ENCODE results near the gene TLL1. TPM values are rescaled to one million over a fixed set of nuclear protein-coding genes. Genes with fewer than 3 reads are reported as not detected.

The TLL1 gene
- total and polyA plus RNA-seq, 7 experiments from 2014 or later: not detected

GRCh38 chr4:166034965-166035364, 161.9 kb downstream of the TLL1 start:
- no peaks in the 10 kb centered on the region for H3K4me1 Mint-ChIP-seq
- POLR2A ChIA-PET: no interaction called here

GRCh38 chr4:166039822-166040221, 166.8 kb downstream of the TLL1 start:
- ChIA-PET CTCF (no interaction called here), POLR2A (no interaction called here)
- H3K27ac ChIP-seq (ENCODE audit: low read depth, low read length): no peak overlapping the region
- H3K9me3 Mint-ChIP-seq: peaks cover 0 to 8% (median 0%) of the 10 kb centered on the region in 11 donors
- ATAC-seq (no peak), DNase-seq (no peak)
- no peaks in the 10 kb centered on the region for H3K4me1 ChIP-seq (ENCODE audit: control insufficient read depth in 2 of 2, insufficient read depth in 2 of 2, low read length in 2 of 2)
- no peaks in the 10 kb centered on the region for H3K36me3 Mint-ChIP-seq
- no peaks in the 10 kb centered on the region for H3K36me3 ChIP-seq (ENCODE audit: control insufficient read depth in 2 of 3, insufficient read depth in 3 of 3, low read length in 3 of 3)
- H3K27ac Mint-ChIP-seq: no peak overlapping the region
- intact Hi-C loops (cut with micrococcal nuclease): no loop called here
- H3K27me3 Mint-ChIP-seq: no peaks in the 10 kb centered on the region
- no peak overlapping the region for H3K4me3 Mint-ChIP-seq
- H3K9me3 ChIP-seq (ENCODE audit: control insufficient read depth in 2 of 3, low read length in 3 of 3): no peaks in the 10 kb centered on the region
- H3K27me3 ChIP-seq (ENCODE audit: control insufficient read depth in 2 of 2, insufficient read depth in 2 of 2, low read length in 2 of 2): no peaks in the 10 kb centered on the region
- no peak overlapping the region for H3K4me3 ChIP-seq (ENCODE audit: low read length)
- no peaks in the 10 kb centered on the region for H3K4me1 Mint-ChIP-seq

More at GRCh38 chr4:166034965-166035364, 161.9 kb downstream of the TLL1 start:
- Mint-ChIP-seq H3K36me3 (no peaks in the 10 kb centered on the region), H3K27ac (no peak overlapping the region), H3K27me3 (no peaks in the 10 kb centered on the region), H3K4me3 (no peak overlapping the region), H3K9me3 (peaks cover 0 to 10% (median 0%) of the 10 kb centered on the region in 11 donors)
- DNase-seq: no peak
- CTCF ChIA-PET: no interaction called here
- intact Hi-C loops (cut with micrococcal nuclease): no loop called here
- no peaks in the 10 kb centered on the region for H3K36me3 ChIP-seq (ENCODE audit: control insufficient read depth in 2 of 3, insufficient read depth in 3 of 3, low read length in 3 of 3)
- H3K4me3 ChIP-seq (ENCODE audit: low read length): no peak overlapping the region
- no peaks in the 10 kb centered on the region for H3K27me3 ChIP-seq (ENCODE audit: control insufficient read depth in 2 of 2, insufficient read depth in 2 of 2, low read length in 2 of 2)
- H3K27ac ChIP-seq (ENCODE audit: low read depth, low read length): no peak overlapping the region
- no peak for ATAC-seq
- no peaks in the 10 kb centered on the region for H3K4me1 ChIP-seq (ENCODE audit: control insufficient read depth in 2 of 2, insufficient read depth in 2 of 2, low read length in 2 of 2)
- H3K9me3 ChIP-seq (ENCODE audit: control insufficient read depth in 2 of 3, low read length in 3 of 3): no peaks in the 10 kb centered on the region

GRCh38 chr4:166042510-166043055, 169.5 kb downstream of the TLL1 start:
- ATAC-seq: no peak
- intact Hi-C loops (cut with micrococcal nuclease): no loop called here
- no peaks in the 10 kb centered on the region for H3K9me3 ChIP-seq (ENCODE audit: control insufficient read depth in 2 of 3, low read length in 3 of 3)
- H3K4me1 ChIP-seq (ENCODE audit: control insufficient read depth in 2 of 2, insufficient read depth in 2 of 2, low read length in 2 of 2): no peaks in the 10 kb centered on the region
- CTCF ChIA-PET: no interaction called here
- H3K4me3 ChIP-seq (ENCODE audit: low read length): no peak overlapping the region
- Mint-ChIP-seq H3K27me3 (no peaks in the 10 kb centered on the region), H3K27ac (no peak overlapping the region), H3K9me3 (peaks cover 0 to 4% (median 0%) of the 10 kb centered on the region in 11 donors), H3K36me3 (no peaks in the 10 kb centered on the region), H3K4me1 (no peaks in the 10 kb centered on the region), H3K4me3 (no peak overlapping the region)
- no peak for DNase-seq
- H3K36me3 ChIP-seq (ENCODE audit: control insufficient read depth in 2 of 3, insufficient read depth in 3 of 3, low read length in 3 of 3): no peaks in the 10 kb centered on the region
- H3K27ac ChIP-seq (ENCODE audit: low read depth, low read length): no peak overlapping the region
- H3K27me3 ChIP-seq (ENCODE audit: control insufficient read depth in 2 of 2, insufficient read depth in 2 of 2, low read length in 2 of 2): no peaks in the 10 kb centered on the region
- POLR2A ChIA-PET: no interaction called here

DNA sequence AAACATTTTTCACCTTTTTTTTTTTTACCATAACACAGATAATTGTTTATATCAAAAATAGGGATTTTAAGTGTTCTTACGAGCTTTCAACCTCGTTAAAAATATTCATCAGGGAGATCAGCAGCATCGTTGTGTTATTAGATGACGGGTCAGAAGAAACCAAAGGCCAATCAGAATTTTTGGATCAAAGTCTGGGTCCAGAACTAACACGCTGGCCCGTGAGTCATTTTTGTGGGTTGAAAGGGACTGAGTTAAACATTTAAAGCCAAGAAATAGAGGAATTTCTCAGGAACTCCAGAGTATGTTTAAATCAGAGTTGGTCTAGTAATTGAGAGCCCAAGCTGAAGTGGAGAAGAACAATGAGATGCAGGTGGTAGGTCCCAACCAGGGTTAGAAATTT, 170.8 kb downstream of the TLL1 start:
- intact Hi-C loops (cut with micrococcal nuclease): no loop called here
- Histone ChIP-seq H3K27ac (ENCODE audit: low read depth, low read length) (no peak overlapping the region), H3K27me3 (ENCODE audit: control insufficient read depth in 2 of 2, insufficient read depth in 2 of 2, low read length in 2 of 2) (no peaks in the 10 kb centered on the region), H3K4me1 (ENCODE audit: control insufficient read depth in 2 of 2, insufficient read depth in 2 of 2, low read length in 2 of 2) (no peaks in the 10 kb centered on the region), H3K9me3 (ENCODE audit: control insufficient read depth in 2 of 3, low read length in 3 of 3) (no peaks in the 10 kb centered on the region), H3K4me3 (ENCODE audit: low read length) (no peak overlapping the region), H3K36me3 (ENCODE audit: control insufficient read depth in 2 of 3, insufficient read depth in 3 of 3, low read length in 3 of 3) (no peaks in the 10 kb centered on the region)
- no peak for DNase-seq
- ChIA-PET POLR2A (no interaction called here), CTCF (no interaction called here)
- Mint-ChIP-seq H3K9me3 (peaks cover 0 to 4% (median 0%) of the 10 kb centered on the region in 11 donors), H3K4me1 (no peaks in the 10 kb centered on the region), H3K4me3 (no peak overlapping the region), H3K27me3 (no peaks in the 10 kb centered on the region), H3K36me3 (no peaks in the 10 kb centered on the region), H3K27ac (no peak overlapping the region)
- ATAC-seq: no peak

GRCh38 chr4:166044871-166045270, 171.8 kb downstream of the TLL1 start:
- H3K9me3 ChIP-seq (ENCODE audit: control insufficient read depth in 2 of 3, low read length in 3 of 3): no peaks in the 10 kb centered on the region
- H3K36me3 ChIP-seq (ENCODE audit: control insufficient read depth in 2 of 3, insufficient read depth in 3 of 3, low read length in 3 of 3): no peaks in the 10 kb centered on the region
- no peak for DNase-seq
- intact Hi-C loops (cut with micrococcal nuclease): no loop called here
- Mint-ChIP-seq H3K27ac (no peak overlapping the region), H3K4me3 (no peak overlapping the region), H3K4me1 (no peaks in the 10 kb centered on the region), H3K36me3 (no peaks in the 10 kb centered on the region), H3K27me3 (no peaks in the 10 kb centered on the region), H3K9me3 (peaks cover 0 to 4% (median 0%) of the 10 kb centered on the region in 11 donors)
- no peak overlapping the region for H3K27ac ChIP-seq (ENCODE audit: low read depth, low read length)
- H3K4me3 ChIP-seq (ENCODE audit: low read length): no peak overlapping the region
- no peak for ATAC-seq
- H3K4me1 ChIP-seq (ENCODE audit: control insufficient read depth in 2 of 2, insufficient read depth in 2 of 2, low read length in 2 of 2): no peaks in the 10 kb centered on the region
- ChIA-PET CTCF (no interaction called here), POLR2A (no interaction called here)
- no peaks in the 10 kb centered on the region for H3K27me3 ChIP-seq (ENCODE audit: control insufficient read depth in 2 of 2, insufficient read depth in 2 of 2, low read length in 2 of 2)

- Histone ChIP-seq H3K4me1 (ENCODE audit: control insufficient read depth in 2 of 2, insufficient read depth in 2 of 2, low read length in 2 of 2) (no peaks in the 10 kb centered on the region), H3K27me3 (ENCODE audit: control insufficient read depth in 2 of 2, insufficient read depth in 2 of 2, low read length in 2 of 2) (no peaks in the 10 kb centered on the region), H3K9me3 (ENCODE audit: control insufficient read depth in 2 of 3, low read length in 3 of 3) (no peaks in the 10 kb centered on the region), H3K4me3 (ENCODE audit: low read length) (no peak overlapping the region), H3K36me3 (ENCODE audit: control insufficient read depth in 2 of 3, insufficient read depth in 3 of 3, low read length in 3 of 3) (no peaks in the 10 kb centered on the region), H3K27ac (ENCODE audit: low read depth, low read length) (no peak overlapping the region)
- CTCF ChIA-PET: no interaction called here
- POLR2A ChIA-PET: no interaction called here
- Mint-ChIP-seq H3K27me3 (no peaks in the 10 kb centered on the region), H3K4me1 (no peaks in the 10 kb centered on the region), H3K4me3 (no peak overlapping the region), H3K36me3 (no peaks in the 10 kb centered on the region), H3K27ac (no peak overlapping the region), H3K9me3 (peaks cover 0 to 4% (median 0%) of the 10 kb centered on the region in 11 donors)
- intact Hi-C loops (cut with micrococcal nuclease): no loop called here
- ATAC-seq: peak; percentile 45
- DNase-seq: no peak
Measured at GRCh38 chr4:166045457-166045856, 172.4 kb downstream of the TLL1 start.

DNA sequence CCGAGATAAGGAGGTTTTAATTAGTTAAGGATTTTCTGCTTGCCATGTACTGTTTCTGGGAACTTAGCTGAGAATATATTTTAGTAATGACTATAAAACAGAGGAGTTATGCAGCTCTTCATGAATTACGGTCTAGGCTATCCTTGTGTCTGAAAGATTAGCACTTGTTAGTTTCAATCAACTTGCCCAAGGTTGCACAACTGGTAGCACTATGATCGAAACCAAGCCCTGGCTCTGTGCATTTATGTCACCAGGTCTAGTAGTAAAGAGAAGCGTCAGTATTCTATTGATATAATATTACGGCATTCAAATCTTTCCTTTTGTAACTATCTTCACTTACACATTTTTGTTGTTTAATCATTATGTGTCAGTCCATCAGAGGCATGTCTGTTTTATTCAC, 176.0 kb downstream of the TLL1 start:
- no peak overlapping the region for H3K4me3 Mint-ChIP-seq

More for the DNA sequence above, 176.0 kb downstream of the TLL1 start:
- H3K27me3 Mint-ChIP-seq: no peaks in the 10 kb centered on the region
- no peaks in the 10 kb centered on the region for H3K9me3 ChIP-seq (ENCODE audit: control insufficient read depth in 2 of 3, low read length in 3 of 3)
- peaks cover 0 to 2% (median 0%) of the 10 kb centered on the region in 11 donors for H3K9me3 Mint-ChIP-seq
- DNase-seq: no peak
- ATAC-seq: no peak
- no peak overlapping the region for H3K27ac Mint-ChIP-seq
- H3K36me3 Mint-ChIP-seq: no peaks in the 10 kb centered on the region
- POLR2A ChIA-PET: no interaction called here
- H3K4me1 Mint-ChIP-seq: no peaks in the 10 kb centered on the region
- H3K27me3 ChIP-seq (ENCODE audit: control insufficient read depth in 2 of 2, insufficient read depth in 2 of 2, low read length in 2 of 2): no peaks in the 10 kb centered on the region
- no peaks in the 10 kb centered on the region for H3K4me1 ChIP-seq (ENCODE audit: control insufficient read depth in 2 of 2, insufficient read depth in 2 of 2, low read length in 2 of 2)
- no peaks in the 10 kb centered on the region for H3K36me3 ChIP-seq (ENCODE audit: control insufficient read depth in 2 of 3, insufficient read depth in 3 of 3, low read length in 3 of 3)
- no peak overlapping the region for H3K27ac ChIP-seq (ENCODE audit: low read depth, low read length)
- H3K4me3 ChIP-seq (ENCODE audit: low read length): no peak overlapping the region
- intact Hi-C loops (cut with micrococcal nuclease): no loop called here
- CTCF ChIA-PET: no interaction called here

Data from naive thymus-derived CD4-positive, alpha-beta T cell (primary cell).